ENCODE measurements around the gene DUS1L.

Gene DUS1L

DNA sequence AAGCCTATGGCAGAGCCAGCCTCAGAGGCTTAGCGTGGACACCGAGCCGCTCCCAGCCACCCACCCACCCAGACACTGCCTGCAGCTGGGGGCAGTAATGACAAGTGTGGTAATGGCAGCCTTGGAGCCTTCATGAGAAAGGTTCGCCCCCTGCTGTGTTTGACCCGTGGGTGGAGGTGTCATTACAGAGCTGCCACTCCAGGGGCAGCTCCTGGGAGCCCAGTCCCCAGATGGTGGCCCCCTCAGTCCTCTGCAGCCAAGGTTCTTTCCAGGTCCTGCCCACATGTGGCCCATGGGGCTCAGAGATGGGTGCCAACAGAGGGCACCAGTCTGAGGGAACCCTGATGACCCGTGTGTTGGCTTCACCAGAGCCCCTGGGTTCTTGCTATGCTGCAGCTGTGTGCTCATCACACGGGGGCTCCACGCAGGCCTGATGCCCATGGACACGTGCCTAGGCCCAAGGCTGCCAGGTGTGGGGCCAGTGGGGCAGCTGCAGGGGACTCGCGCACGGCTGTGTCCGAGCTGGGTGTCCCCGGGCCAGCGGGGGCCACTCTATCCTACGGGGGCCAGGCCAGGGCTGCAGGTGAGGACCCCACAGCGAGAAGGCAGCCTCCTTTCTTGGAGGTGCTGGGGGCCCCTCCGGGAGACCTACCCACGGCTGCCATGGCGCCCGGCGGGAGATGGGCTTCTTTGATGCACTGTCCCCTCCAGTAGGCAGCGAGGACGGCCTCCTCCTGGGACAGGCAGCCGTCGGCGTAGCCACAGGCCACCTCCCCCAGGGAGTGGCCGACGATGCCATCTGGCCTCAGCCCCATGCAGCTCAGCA lies 24.3 kb upstream of the DUS1L start:
- TF ChIP-seq, protein P1, sequence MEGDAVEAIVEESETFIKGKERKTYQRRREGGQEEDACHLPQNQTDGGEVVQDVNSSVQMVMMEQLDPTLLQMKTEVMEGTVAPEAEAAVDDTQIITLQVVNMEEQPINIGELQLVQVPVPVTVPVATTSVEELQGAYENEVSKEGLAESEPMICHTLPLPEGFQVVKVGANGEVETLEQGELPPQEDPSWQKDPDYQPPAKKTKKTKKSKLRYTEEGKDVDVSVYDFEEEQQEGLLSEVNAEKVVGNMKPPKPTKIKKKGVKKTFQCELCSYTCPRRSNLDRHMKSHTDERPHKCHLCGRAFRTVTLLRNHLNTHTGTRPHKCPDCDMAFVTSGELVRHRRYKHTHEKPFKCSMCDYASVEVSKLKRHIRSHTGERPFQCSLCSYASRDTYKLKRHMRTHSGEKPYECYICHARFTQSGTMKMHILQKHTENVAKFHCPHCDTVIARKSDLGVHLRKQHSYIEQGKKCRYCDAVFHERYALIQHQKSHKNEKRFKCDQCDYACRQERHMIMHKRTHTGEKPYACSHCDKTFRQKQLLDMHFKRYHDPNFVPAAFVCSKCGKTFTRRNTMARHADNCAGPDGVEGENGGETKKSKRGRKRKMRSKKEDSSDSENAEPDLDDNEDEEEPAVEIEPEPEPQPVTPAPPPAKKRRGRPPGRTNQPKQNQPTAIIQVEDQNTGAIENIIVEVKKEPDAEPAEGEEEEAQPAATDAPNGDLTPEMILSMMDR (IDR thresholded peaks at IDR 0.05; ENCODE audit: control insufficient read depth, insufficient read depth, low read depth, low read length, missing control alignments) = no peak
- no peak for DNase-seq (ENCODE audit: low read depth)

DNA sequence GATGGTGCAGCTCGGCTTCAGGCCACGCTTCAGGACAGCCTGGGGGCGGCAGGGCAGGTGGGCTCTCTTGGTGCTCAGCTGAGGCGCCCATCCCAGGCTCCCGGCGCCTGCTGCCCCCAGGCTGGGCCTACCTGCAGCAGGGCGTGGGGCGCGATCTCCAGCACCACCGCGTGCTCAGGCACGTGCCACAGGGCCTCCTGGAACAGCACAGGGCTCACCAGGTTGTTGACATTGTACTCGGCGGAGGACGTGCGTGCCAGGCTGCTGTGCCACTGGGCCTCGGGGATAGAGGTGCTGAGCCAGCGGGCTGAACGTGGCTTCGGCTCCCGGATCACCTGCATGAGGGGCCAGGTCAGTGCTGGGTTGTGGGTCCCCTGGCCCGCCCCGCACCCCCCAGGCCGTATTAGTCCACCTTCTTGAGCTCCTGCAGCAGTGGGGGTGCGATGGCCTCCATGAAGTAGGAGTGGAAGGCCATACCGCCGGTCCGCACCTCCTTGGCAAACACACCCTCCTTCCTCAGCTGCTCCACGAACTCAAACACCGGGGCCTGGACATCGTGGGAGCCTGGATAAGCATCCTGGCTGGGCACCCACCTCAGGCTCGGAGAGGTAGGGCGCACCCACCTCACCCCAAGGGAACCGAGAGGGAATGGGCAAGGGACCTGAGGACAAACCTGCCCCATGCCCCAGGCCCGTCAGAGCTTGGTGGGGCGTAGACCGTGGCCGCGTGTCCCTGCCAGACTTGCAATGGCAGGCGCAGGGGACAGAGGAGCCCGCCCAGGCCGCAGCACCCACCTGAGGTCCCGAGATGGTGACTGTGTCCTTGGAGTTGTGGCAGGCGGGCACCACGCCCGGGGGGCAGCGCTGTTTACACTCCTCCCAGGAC lies 23.5 kb upstream of the DUS1L start:
- TF ChIP-seq, protein P1 (IDR thresholded peaks at IDR 0.05; ENCODE audit: control insufficient read depth, insufficient read depth, low read depth, low read length, missing control alignments) = no peak
- DNase-seq (ENCODE audit: low read depth) = no peak
- H3K4me3 ChIP-seq (ENCODE audit: control insufficient read depth, low read depth, low read length) = no peak overlapping the region

More for the DNA sequence above, 24.3 kb upstream of the DUS1L start:
- H3K4me3 ChIP-seq (ENCODE audit: control insufficient read depth, low read depth, low read length) = no peak overlapping the region

- TF ChIP-seq, protein P1 (IDR thresholded peaks at IDR 0.05; ENCODE audit: control insufficient read depth, insufficient read depth, low read depth, low read length, missing control alignments) = no peak
- H3K4me3 ChIP-seq (ENCODE audit: control insufficient read depth, low read depth, low read length) = no peak overlapping the region
- DNase-seq (ENCODE audit: low read depth) = no peak
Measured at GRCh38 chr17:82087961-82088837, 22.6 kb upstream of the DUS1L start.

- DNase-seq (ENCODE audit: low read depth) = no peak
- TF ChIP-seq, protein P1 (IDR thresholded peaks at IDR 0.05; ENCODE audit: control insufficient read depth, insufficient read depth, low read depth, low read length, missing control alignments) = no peak
- H3K4me3 ChIP-seq (ENCODE audit: control insufficient read depth, low read depth, low read length) = no peak overlapping the region
Measured at GRCh38 chr17:82086941-82087906, 21.6 kb upstream of the DUS1L start.

- no peak overlapping the region for H3K4me3 ChIP-seq (ENCODE audit: control insufficient read depth, low read depth, low read length)
- TF ChIP-seq, protein P1 (IDR thresholded peaks at IDR 0.05; ENCODE audit: control insufficient read depth, insufficient read depth, low read depth, low read length, missing control alignments) = no peak
- DNase-seq (ENCODE audit: low read depth) = no peak
Measured at GRCh38 chr17:82085931-82086764, 20.5 kb upstream of the DUS1L start.
